GM10248 (cell line): ENCODE measurements around the gene PHLDB1.

Source experiments
- CTCF ChIA-PET: fragments of 300-600 bp; sonication (Branson Sonifier 250); formaldehyde crosslinking; extraction: SDS; loops from one replicate; lab custom pipeline; 2021; ENCODE audit warnings: antibody characterized with exemption; lab: Yijun Ruan, JAX
- POLR2A ChIA-PET: fragments of 350-650 bp; sonication (Branson Sonifier 250); formaldehyde crosslinking; extraction: SDS; loops from one replicate; lab custom pipeline; 2020; ENCODE audit warnings: antibody characterized with exemption; lab: Yijun Ruan, JAX
- DNase-seq: peaks from one replicate; pipeline ENCODE4 v3.0.0; 2012; ENCODE audit errors: extremely low spot score
- TF ChIP-seq, protein P1 (sequence below): IDR thresholded peaks from 2 replicates; pipeline ENCODE4 v1.5.1; 2012; ENCODE audit warnings: mild to moderate bottlenecking, low read depth; ENCODE audit errors: extremely low read depth, missing control alignments, control extremely low read depth

The PHLDB1 gene

GRCh38 chr11:118640332-118641154, 33.1 kb downstream of the PHLDB1 start:
- CTCF ChIA-PET = interaction anchor here (1.0 kb wide), 1 partner anchor 21 kb away, joined by 6 read pairs; no protein-coding TSS in a partner anchor
- DNase-seq = no peak
- POLR2A ChIA-PET = no interaction called here
- TF ChIP-seq, protein P1, sequence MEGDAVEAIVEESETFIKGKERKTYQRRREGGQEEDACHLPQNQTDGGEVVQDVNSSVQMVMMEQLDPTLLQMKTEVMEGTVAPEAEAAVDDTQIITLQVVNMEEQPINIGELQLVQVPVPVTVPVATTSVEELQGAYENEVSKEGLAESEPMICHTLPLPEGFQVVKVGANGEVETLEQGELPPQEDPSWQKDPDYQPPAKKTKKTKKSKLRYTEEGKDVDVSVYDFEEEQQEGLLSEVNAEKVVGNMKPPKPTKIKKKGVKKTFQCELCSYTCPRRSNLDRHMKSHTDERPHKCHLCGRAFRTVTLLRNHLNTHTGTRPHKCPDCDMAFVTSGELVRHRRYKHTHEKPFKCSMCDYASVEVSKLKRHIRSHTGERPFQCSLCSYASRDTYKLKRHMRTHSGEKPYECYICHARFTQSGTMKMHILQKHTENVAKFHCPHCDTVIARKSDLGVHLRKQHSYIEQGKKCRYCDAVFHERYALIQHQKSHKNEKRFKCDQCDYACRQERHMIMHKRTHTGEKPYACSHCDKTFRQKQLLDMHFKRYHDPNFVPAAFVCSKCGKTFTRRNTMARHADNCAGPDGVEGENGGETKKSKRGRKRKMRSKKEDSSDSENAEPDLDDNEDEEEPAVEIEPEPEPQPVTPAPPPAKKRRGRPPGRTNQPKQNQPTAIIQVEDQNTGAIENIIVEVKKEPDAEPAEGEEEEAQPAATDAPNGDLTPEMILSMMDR = no peak

DNA sequence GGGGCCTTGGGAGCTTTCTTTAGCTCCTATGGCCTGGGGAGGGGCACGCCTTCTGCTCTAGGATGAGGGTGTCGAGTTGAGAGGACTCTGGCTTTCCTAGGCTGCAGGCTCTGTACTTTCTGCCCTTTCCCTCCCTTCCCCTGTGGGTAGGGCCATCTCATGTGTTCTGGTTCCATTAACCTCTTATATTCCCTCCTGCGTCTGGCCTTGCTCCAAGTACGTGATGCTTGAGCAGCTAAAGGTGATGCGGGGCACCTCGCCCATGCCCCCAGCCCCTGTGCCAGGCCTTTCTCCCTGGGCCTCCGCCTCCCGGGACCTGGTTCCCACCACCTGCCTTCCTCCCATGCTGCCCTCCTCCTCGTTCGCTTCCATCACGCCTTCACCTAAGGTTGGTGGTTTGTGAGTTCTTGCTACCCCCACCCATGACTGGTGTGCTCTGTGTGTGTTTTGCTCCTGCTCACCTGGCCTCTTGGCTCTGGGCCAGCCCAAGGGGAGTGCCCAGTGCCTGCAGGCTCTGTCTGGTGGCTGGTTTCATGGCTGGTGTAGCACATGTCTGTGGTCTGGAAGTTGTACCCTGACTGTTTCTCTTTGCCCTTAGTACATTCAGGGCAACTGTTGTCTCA, 34.1 kb downstream of the PHLDB1 start:
- TF ChIP-seq, protein P1 = no peak
- no peak for DNase-seq
- ChIA-PET CTCF (interaction anchor here (2.3 kb wide), 1 partner anchor 17 kb away, joined by 6 read pairs; no protein-coding TSS in a partner anchor), POLR2A (no interaction called here)

- TF ChIP-seq, protein P1 = no peak
- ChIA-PET CTCF (interaction anchor here (1.0 to 2.3 kb wide), 2 partner anchors 10 to 15 kb away, joined by 3 to 6 read pairs; no protein-coding TSS in a partner anchor), POLR2A (interaction anchor here (0.5 kb wide), 1 partner anchor 96 kb away, joined by 3 read pairs; no protein-coding TSS in a partner anchor)
- no peak for DNase-seq
These were observed 36.0 kb downstream of the PHLDB1 start for GRCh38 chr11:118643142-118643994.

DNA sequence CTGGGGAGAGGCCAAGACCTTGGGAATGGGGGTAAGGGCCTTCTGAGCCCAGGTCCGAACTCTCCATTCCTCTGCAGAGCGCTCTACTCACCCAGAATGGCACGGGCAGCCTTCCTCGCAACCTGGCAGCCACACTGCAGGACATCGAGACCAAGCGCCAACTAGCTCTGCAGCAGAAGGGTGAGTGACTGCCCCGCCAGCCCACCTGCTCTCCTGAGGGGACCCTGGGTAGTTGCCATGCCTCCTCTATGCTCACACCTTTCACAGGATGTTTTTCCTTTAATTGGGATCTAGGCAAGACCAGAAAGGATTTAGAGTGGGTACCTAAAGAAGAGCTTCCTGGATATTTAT, 36.6 kb downstream of the PHLDB1 start:
- POLR2A ChIA-PET = no interaction called here
- CTCF ChIA-PET = no interaction called here
- DNase-seq = no peak
- TF ChIP-seq, protein P1 = no peak

DNA sequence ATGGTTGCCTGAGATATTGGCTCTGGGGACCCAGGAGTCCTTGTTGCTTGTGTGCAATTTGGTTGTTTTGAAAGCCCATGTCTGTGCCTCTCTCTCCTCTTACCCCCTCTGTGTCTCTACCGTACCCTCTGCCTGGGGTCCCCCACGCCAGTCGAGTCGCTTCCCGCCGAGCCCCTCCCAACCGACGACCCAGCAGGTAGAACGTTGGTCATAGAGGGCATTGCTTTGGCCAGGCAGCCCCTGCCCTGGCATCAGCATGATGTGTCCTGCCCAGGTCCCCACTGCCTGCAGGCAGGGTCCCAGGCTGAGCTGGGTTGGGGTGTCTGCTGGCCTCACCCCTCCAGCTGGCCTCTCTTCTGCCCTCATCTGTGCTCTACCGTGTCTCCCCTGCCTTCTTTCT, 37.1 kb downstream of the PHLDB1 start:
- CTCF ChIA-PET = no interaction called here
- POLR2A ChIA-PET = no interaction called here
- TF ChIP-seq, protein P1 = no peak
- DNase-seq = no peak
